GM18511 (cell line): Measurements from ENCODE around the gene PRKAR1A.
"Not testable (repeated sequence)": the region's sequence is repeated elsewhere in the genome, so short reads cannot be mapped to it uniquely, and the experiment has no call there.

ENCODE experiments used
- ATAC-seq: cut with Tn5 transposase; IDR thresholded peaks from one replicate; pipeline ENCODE4 v1.9.1; 2021; ENCODE audit warnings: mild to moderate bottlenecking, moderate library complexity; ENCODE audit not compliant: unreplicated experiment

The PRKAR1A gene

GRCh38 chr17:68577497-68577821, 65.2 kb downstream of the PRKAR1A start:
- no peak for ATAC-seq

- no peak for ATAC-seq
Observed at GRCh38 chr17:68578236-68578635, 66.0 kb downstream of the PRKAR1A start.

- no peak for ATAC-seq
Observed at GRCh38 chr17:68579194-68579927, 67.1 kb downstream of the PRKAR1A start.

- ATAC-seq = no peak
Observed at GRCh38 chr17:68580236-68580770, 68.1 kb downstream of the PRKAR1A start.

- no peak for ATAC-seq
Observed at GRCh38 chr17:68581863-68582645, 69.8 kb downstream of the PRKAR1A start.

GRCh38 chr17:68582867-68583266, 70.6 kb downstream of the PRKAR1A start:
- not testable (repeated sequence) for ATAC-seq

- ATAC-seq = no peak
Observed at GRCh38 chr17:68584581-68585303, 72.5 kb downstream of the PRKAR1A start.

GRCh38 chr17:68585643-68586042, 73.4 kb downstream of the PRKAR1A start:
- no peak for ATAC-seq

- no peak for ATAC-seq
Observed at GRCh38 chr17:68587026-68587425, 74.8 kb downstream of the PRKAR1A start.

- no peak for ATAC-seq
Observed at GRCh38 chr17:68587847-68588246, 75.6 kb downstream of the PRKAR1A start.

GRCh38 chr17:68588362-68588761, 76.1 kb downstream of the PRKAR1A start:
- no peak for ATAC-seq

GRCh38 chr17:68589086-68589485, 76.9 kb downstream of the PRKAR1A start:
- no peak for ATAC-seq

GRCh38 chr17:68591583-68591982, 79.4 kb downstream of the PRKAR1A start:
- no peak for ATAC-seq

- no peak for ATAC-seq
Observed at GRCh38 chr17:68592009-68592408, 79.8 kb downstream of the PRKAR1A start.

GRCh38 chr17:68592682-68593641, 80.7 kb downstream of the PRKAR1A start:
- ATAC-seq = no peak

GRCh38 chr17:68594552-68594951, 82.3 kb downstream of the PRKAR1A start:
- ATAC-seq = no peak

GRCh38 chr17:68595496-68595895, 83.3 kb downstream of the PRKAR1A start:
- no peak for ATAC-seq

- ATAC-seq = no peak
Observed at GRCh38 chr17:68595986-68596385, 83.8 kb downstream of the PRKAR1A start.

- no peak for ATAC-seq
Observed at GRCh38 chr17:68596411-68596945, 84.2 kb downstream of the PRKAR1A start.

GRCh38 chr17:68598074-68598473, 85.8 kb downstream of the PRKAR1A start:
- ATAC-seq = no peak
